Heart right ventricle (tissue), 16 donors: ENCODE data around the gene HCFC1. TPM values are rescaled to one million over a fixed set of nuclear protein-coding genes. Genes with fewer than 3 reads are reported as not detected.

Experiments used
- ATAC-seq, 8 donors: fragments of 200-7000 bp; cut with Tn5 transposase; one replicate each; pipeline ENCODE4 v1.9.1; 2020; ENCODE audit warnings: mild to moderate bottlenecking in 8 of 8, moderate library complexity in 8 of 8, moderate number of reproducible peaks in 1 of 8
- DNase-seq, 2 donors: peaks; one replicate each; pipeline ENCODE4 v3.0.0-alpha.2; 2020
- H3K27ac ChIP-seq, 10 donors: fragments of 200-600 bp; sonication (generic) in 2 of 10; one replicate each; pipeline versions ENCODE4 v1.5.0 to v1.8.0; 2020 to 2022; ENCODE audit warnings: mild to moderate bottlenecking in 3 of 10
- H3K27me3 ChIP-seq, 7 donors: fragments of 200-600 bp; one replicate each; pipeline ENCODE4 v1.8.0; 2021 to 2022; ENCODE audit warnings: mild to moderate bottlenecking in 2 of 7
- H3K36me3 ChIP-seq, 9 donors: fragments of 200-600 bp; sonication (generic) in 1 of 9; one replicate each; pipeline versions ENCODE4 v1.5.0 to v1.8.0; 2020 to 2022; ENCODE audit warnings: mild to moderate bottlenecking in 2 of 9
- H3K4me1 ChIP-seq, 9 donors: fragments of 200-600 bp; sonication (generic) in 1 of 9; one replicate each; pipeline versions ENCODE4 v1.5.0 to v1.8.0; 2020 to 2022; ENCODE audit warnings: mild to moderate bottlenecking in 4 of 9
- H3K4me3 ChIP-seq, 10 donors: fragments of 200-600 bp; sonication (generic) in 2 of 10; one replicate each; pipeline versions ENCODE4 v1.5.0 to v1.8.0; 2020 to 2022; ENCODE audit warnings: mild to moderate bottlenecking in 7 of 10, moderate library complexity in 2 of 10
- H3K9me3 ChIP-seq, 11 donors: fragments of 200-600 bp in 10 of 11; sonication (generic) in 2 of 11; one replicate each; pipeline versions ENCODE4 v1.5.0 to v1.8.0; 2013 to 2022; ENCODE audit warnings: mild to moderate bottlenecking in 2 of 11, control low read depth in 1 of 11, moderate library complexity in 1 of 11
- WGBS, 2 donors: extraction: QIAGEN DNeasy Blood & Tissue Kit; methylation state at CpG; one replicate each; pipeline ENCODE4 v1.1.7; 2013; ENCODE audit warnings: inconsistent platforms in 1 of 2; 5-methylcytosine and 5-hydroxymethylcytosine counted together
- intact Hi-C, 10 donors: fragments of 100-400 bp; cut with DNase I; formaldehyde crosslinking; loops; one replicate each; pipeline versions ENCODE4 v1.11.1 to v1.14.2; 2022
- polyA plus RNA-seq, 2 donors: library from polyadenylated mRNA; stranded (reverse); fragments of 200-250 nt; gene quantifications; one replicate each; pipeline ENCODE4 v1.2.3, GENCODE V29; 2013
- total RNA-seq, 10 donors: library from RNA; stranded (reverse); fragmentation: NEBNext Ultra II Directional in 3 of 10; extraction: Animal tissue kit (Norgen Biotek cat#: 25700) in 3 of 10; gene quantifications; one replicate each; pipeline versions ENCODE4 v1.2.1 to v1.2.4, GENCODE V29; 2021 to 2023
- TF ChIP-seq, protein P1 (sequence below), 9 donors: fragments of 200-600 bp; sonication (generic) in 2 of 9; IDR thresholded peaks; one replicate each; pipeline versions ENCODE4 v1.5.0 to v1.8.0; 2021 to 2022; ENCODE audit warnings: antibody characterized with exemption in 9 of 9, mild to moderate bottlenecking in 5 of 9, moderate library complexity in 1 of 9
- donor health status: Arrhythmogenic right ventricular cardiomyopathy.
- donor health status: ischemic (EF 13 %, LVEDD 7.1; RV severe dilation, severe dysfunction).
- donor health status: healthy with polysubstance abuse.
- donor health status: DM: no; HTN: yes; CAD: no.
- donor health status: DM: no; HTN: no; CAD: no.
- donor health status: ischemic (EF 25% LVEDD 6.9; RV normal size, moderate dysfunction).
- donor health status: ischemic (EF 25% LVEDD 5.7; RV mildly dilated, moderate dysfunction).
- donor health status: healthy.
- donor health status: DM: yes; HTN: yes; CAD: no.
- donor health status: Ischemic cardiomyopathy.
- donor health status: ischemic (EF 35%, LVEDD 5.7; RV mildly dilated, moderate dysfunction).
- donor health status: nonischemic (EF 11% LVEDD 7.7; RV severe dilation, severe dysfunction).
- donor health status: DM: yes; HTN: yes; CAD: no.
- donor health status: PGD.
- donor health status: ischemic (EF 29% LVEDD 5.4; RV normal size, mild dysfunction).
- donor health status: nonischemic (EF 23%, LVEDD 6.1; RV moderate dilation, normal function).

Gene HCFC1
- total and polyA plus RNA-seq, 12 donors = 12.3 to 41.6 (median 31.2) TPM

DNA sequence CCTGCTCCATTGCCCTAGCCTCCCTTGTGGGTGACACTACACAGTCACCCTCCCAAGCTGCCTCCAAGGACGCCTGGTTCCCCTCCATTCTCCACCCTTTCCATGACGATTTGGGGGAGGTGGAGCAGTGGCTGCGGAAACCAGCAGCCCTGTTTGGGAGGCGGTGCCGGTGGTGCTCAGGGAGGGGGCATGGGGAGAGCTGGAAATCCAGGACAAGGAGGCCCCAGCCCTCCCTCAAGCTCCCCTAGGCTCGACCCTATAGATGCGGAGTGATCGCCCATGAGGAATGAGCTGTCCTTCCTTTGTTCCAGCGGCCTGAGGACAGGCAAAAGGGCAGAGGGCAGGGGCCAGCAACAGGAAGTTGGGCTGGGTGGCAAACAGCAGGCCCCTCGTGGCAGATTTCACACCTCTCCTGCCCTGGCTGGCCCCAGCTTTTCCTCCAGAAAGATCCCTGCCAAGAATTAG lies 23.6 kb downstream of the HCFC1 start:
- ATAC-seq = peak in 5 of 8 donors; percentile 47 to 65 (median 55)
- peaks cover 0 to 52% (median 4%) of the 10 kb centered on the region in 9 donors for H3K36me3 ChIP-seq
- WGBS, 2 donors = 43 to 58% methylated on average over 9 to 10 of the region's 10 CpGs

DNA sequence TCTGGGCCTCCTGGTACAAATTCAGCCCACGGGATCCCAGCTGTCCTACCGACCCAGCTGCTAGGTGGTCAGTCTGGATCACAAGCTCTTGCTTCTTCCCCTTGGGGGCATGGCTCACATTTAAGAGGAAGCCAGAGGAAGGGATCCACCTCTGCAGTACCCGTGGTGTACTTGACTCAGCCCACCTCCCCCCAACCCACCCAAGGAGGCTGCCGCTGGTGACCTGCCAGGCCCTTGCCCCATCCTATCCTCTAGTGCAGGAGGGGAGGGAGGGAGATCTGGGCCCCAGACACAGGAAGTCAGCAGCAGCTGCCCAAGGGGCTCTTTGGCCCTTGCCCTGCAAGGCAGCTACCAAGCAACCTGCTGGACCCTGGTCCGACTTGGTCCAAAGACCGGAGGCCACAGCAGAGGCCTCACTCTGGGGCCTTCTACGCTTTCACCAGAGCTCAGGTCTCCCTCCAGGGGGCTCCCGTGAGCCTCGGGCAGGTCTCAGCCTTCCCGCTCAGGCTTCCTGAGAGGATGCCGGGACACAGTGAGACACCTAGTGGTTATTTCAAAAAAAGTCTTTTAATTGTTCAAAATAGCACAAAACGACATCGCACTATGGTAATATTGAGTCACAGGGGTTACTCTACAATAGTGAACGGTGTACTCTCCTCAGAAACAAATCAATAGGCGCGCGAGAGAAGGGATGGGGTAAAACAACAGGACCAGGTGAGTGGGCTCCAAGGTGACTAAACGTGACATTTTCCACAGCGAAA lies 24.4 kb downstream of the HCFC1 start:
- ATAC-seq (peak; percentile 48 to 81 (median 71)), DNase-seq (peak; percentile 64 to 73)
- H3K4me3 ChIP-seq = no peak overlapping the region
- intact Hi-C loops = loop anchor here in 2 of 10 donors (5.0 to 10.0 kb wide), 2 partner anchors 152 to 185 kb away; partner anchors contain the start of genes IDH3G (in 1 of the 2), PLXNB3 (in 1 of the 2) and SSR4 (in 1 of the 2)
- peaks cover 0 to 40% (median 11%) of the 10 kb centered on the region in 9 donors for H3K4me1 ChIP-seq
- WGBS, 2 donors = 40 to 42% methylated on average over 19 of the region's 19 CpGs
- peaks cover 0 to 29% (median 0%) of the 10 kb centered on the region in 7 donors for H3K27me3 ChIP-seq
- TF ChIP-seq, protein P1, sequence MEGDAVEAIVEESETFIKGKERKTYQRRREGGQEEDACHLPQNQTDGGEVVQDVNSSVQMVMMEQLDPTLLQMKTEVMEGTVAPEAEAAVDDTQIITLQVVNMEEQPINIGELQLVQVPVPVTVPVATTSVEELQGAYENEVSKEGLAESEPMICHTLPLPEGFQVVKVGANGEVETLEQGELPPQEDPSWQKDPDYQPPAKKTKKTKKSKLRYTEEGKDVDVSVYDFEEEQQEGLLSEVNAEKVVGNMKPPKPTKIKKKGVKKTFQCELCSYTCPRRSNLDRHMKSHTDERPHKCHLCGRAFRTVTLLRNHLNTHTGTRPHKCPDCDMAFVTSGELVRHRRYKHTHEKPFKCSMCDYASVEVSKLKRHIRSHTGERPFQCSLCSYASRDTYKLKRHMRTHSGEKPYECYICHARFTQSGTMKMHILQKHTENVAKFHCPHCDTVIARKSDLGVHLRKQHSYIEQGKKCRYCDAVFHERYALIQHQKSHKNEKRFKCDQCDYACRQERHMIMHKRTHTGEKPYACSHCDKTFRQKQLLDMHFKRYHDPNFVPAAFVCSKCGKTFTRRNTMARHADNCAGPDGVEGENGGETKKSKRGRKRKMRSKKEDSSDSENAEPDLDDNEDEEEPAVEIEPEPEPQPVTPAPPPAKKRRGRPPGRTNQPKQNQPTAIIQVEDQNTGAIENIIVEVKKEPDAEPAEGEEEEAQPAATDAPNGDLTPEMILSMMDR (IDR thresholded peaks at IDR 0.05) = peak; percentile 62 to 91 (median 75)
- peaks cover 0 to 43% (median 3%) of the 10 kb centered on the region in 9 donors for H3K36me3 ChIP-seq
- H3K9me3 ChIP-seq = no peaks in the 10 kb centered on the region
- peak overlapping the region; percentile 11 to 78 (median 70) for H3K27ac ChIP-seq

More for the DNA sequence above, 23.6 kb downstream of the HCFC1 start:
- Histone ChIP-seq H3K4me3 (no peak overlapping the region), H3K27ac (peak overlapping the region; percentile 11 to 78 (median 70)), H3K27me3 (peaks cover 0 to 20% (median 0%) of the 10 kb centered on the region in 7 donors), H3K4me1 (peaks cover 0 to 40% (median 13%) of the 10 kb centered on the region in 9 donors), H3K9me3 (no peaks in the 10 kb centered on the region)
- TF ChIP-seq, protein P1 (IDR thresholded peaks at IDR 0.05) = no peak
- peak in 1 of 2 donors; percentile 35 for DNase-seq
- intact Hi-C loops = loop anchor here in 3 of 10 donors (2.0 to 10.0 kb wide), 4 partner anchors 25 to 186 kb away; partner anchors contain the start of genes PLXNB3 (in 2 of the 3), IDH3G (in 1 of the 3) and SSR4 (in 1 of the 3)

DNA sequence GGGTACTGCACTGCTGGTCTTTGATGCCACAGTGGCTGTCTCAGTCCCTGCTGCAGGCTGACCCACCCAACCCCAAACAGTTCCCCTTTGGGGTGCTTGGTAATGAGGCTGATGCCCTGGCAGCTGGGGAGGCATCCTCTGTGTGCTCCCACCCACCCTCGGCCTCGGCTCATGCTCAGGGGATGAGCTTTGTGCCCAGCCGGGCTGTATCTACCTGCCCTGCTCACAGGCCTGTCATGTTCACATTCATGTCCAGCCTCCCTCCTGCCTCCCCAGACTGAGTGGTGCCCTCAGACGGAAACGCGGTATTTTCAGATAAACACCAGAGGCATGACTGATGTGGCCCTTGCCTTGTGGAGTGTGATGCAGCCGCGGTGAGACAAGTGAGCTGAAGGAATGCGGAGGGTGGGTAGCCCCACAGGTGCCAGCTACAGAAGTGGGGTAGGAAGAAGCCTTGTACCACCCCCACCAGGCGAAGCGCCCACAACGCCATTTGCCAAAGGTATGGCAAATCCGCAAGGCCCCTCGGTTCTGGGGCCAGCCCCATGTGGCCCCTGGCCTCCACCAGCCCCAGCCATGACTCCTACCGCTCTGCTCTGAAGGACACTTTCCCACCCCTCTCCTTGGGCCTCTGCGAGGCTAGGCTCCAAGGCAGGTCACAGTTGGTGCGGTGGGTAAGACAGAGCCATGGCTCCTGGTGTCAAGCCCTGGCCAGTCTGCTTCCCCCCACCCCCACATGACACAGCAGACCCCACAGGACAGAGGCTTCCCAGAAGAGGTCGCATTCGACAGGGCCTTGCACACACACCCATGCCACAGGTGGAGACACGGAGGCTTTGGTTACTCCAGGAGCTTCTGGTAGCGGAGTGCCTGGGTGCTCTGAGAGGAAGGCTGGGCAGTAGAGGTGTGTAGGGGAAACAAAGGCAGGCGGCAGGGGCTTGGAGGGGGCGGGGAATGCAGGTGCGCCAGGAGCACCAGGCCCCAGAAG lies 25.4 kb downstream of the HCFC1 start:
- TF ChIP-seq, protein P1 (IDR thresholded peaks at IDR 0.05) = no peak
- H3K4me1 ChIP-seq = peaks cover 0 to 48% (median 11%) of the 10 kb centered on the region in 9 donors
- peak overlapping the region in 2 of 10 donors; percentile 70 to 78 for H3K27ac ChIP-seq
- H3K36me3 ChIP-seq = peaks cover 0 to 34% (median 0%) of the 10 kb centered on the region in 9 donors
- intact Hi-C loops = loop anchor here in 2 of 10 donors (5.0 to 10.0 kb wide), 2 partner anchors 151 to 184 kb away; partner anchors contain the start of genes IDH3G (in 1 of the 2), PLXNB3 (in 1 of the 2) and SSR4 (in 1 of the 2)
- DNase-seq (no peak), ATAC-seq (no peak)
- no peak overlapping the region for H3K4me3 ChIP-seq
- 82 to 85% methylated on average over 22 to 24 of the region's 24 CpGs for WGBS, 2 donors
- no peaks in the 10 kb centered on the region for H3K9me3 ChIP-seq
- peaks cover 0 to 38% (median 0%) of the 10 kb centered on the region in 7 donors for H3K27me3 ChIP-seq
